AG04449 (cell line): Measurements from ENCODE around the gene ACKR4.

Experiments used
- CTCF ChIA-PET: fragments of 350-600 bp; formaldehyde crosslinking; extraction: SDS; loops from one replicate; lab custom pipeline; 2021; ENCODE audit warnings: antibody characterized with exemption; lab: Yijun Ruan, JAX
- POLR2A ChIA-PET: fragments of 400-600, 350-600 bp; formaldehyde crosslinking; extraction: SDS; loops from one replicate; lab custom pipeline; 2020; ENCODE audit warnings: antibody characterized with exemption, inconsistent platforms; lab: Yijun Ruan, JAX
- DNase-seq: peaks from one replicate; pipeline ENCODE4 v3.0.0-alpha.2; 2010; ENCODE audit warnings: low read depth, low spot score
- H3K4me3 ChIP-seq: 2 replicates; pipeline ENCODE4 v1.5.1; 2011; ENCODE audit warnings: low read depth, mild to moderate bottlenecking, control low read depth, low read length
- CTCF ChIP-seq: IDR thresholded peaks from one replicate; pipeline ENCODE4 v1.5.1; 2011; ENCODE audit warnings: mild to moderate bottlenecking, moderate library complexity, low read length, control low read depth, inconsistent platforms; ENCODE audit not compliant: insufficient read depth; ENCODE audit errors: missing control alignments

Gene ACKR4

GRCh38 chr3:132626955-132627354 is 29.9 kb downstream of the ACKR4 start:
- DNase-seq, result no peak
- CTCF ChIA-PET, result interaction anchor here (0.9 to 3.3 kb wide), 3 partner anchors 11 to 91 kb away, joined by 3 to 23 read pairs (median 3); no protein-coding TSS in a partner anchor
- no peak for TF ChIP-seq CTCF
- H3K4me3 ChIP-seq, result no peak overlapping the region
- POLR2A ChIA-PET, result no interaction called here

- ChIA-PET CTCF (interaction anchor here (3.3 kb wide), 1 partner anchor 92 kb away, joined by 23 read pairs; no protein-coding TSS in a partner anchor), POLR2A (no interaction called here)
- TF ChIP-seq CTCF, result no peak
- H3K4me3 ChIP-seq, result no peak overlapping the region
- DNase-seq, result no peak
These were observed 31.1 kb downstream of the ACKR4 start for GRCh38 chr3:132628157-132628556.

- ChIA-PET POLR2A (no interaction called here), CTCF (interaction anchor here (2.5 to 4.1 kb wide), 2 partner anchors 12 to 94 kb away, joined by 14 to 18 read pairs; no protein-coding TSS in a partner anchor)
- no peak for TF ChIP-seq CTCF
- H3K4me3 ChIP-seq, result no peak overlapping the region
- DNase-seq, result no peak
These were observed 32.9 kb downstream of the ACKR4 start for GRCh38 chr3:132629928-132630327.

- CTCF ChIA-PET, result interaction anchor here (2.5 to 4.1 kb wide), 2 partner anchors 11 to 95 kb away, joined by 14 to 18 read pairs; no protein-coding TSS in a partner anchor
- POLR2A ChIA-PET, result no interaction called here
- TF ChIP-seq CTCF, result no peak
- DNase-seq, result no peak
- no peak overlapping the region for H3K4me3 ChIP-seq
These were observed 33.5 kb downstream of the ACKR4 start for GRCh38 chr3:132630612-132631011.

GRCh38 chr3:132635052-132635451 is 38.0 kb downstream of the ACKR4 start:
- no peak for DNase-seq
- ChIA-PET CTCF (interaction anchor here (0.6 to 2.5 kb wide), 7 partner anchors 24 to 215 kb away, joined by 3 to 33 read pairs (median 4); partner anchors contain the start of gene ACAD11), POLR2A (no interaction called here)
- no peak overlapping the region for H3K4me3 ChIP-seq
- no peak for TF ChIP-seq CTCF

DNA sequence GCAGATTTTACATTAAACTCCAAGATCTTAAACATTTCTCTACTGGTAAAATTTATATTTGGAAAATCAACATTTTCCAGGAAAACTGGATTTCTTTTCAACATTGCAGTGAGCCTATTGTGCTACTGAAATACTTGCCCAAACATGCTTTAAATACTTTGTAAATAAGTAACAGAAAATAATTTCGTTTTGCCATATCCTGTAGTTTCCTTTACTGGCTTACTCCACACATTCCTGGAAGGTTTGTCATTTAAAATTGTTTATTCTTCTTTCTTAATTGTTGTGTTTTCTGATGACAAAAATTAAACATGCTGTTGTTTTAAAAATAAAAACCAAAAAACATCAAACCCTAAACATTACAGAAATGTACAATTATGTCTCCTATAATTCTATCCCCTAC is 40.5 kb downstream of the ACKR4 start:
- no peak overlapping the region for H3K4me3 ChIP-seq
- no peak for TF ChIP-seq CTCF
- CTCF ChIA-PET, result interaction anchor here (6.7 kb wide), 1 partner anchor 100 kb away, joined by 524 read pairs; no protein-coding TSS in a partner anchor
- DNase-seq, result no peak
- POLR2A ChIA-PET, result no interaction called here
